SK-N-SH (cell line): Measurements from ENCODE around the gene SMARCD1. TPM values are rescaled to one million over a fixed set of nuclear protein-coding genes. Genes with fewer than 3 reads are reported as not detected.

Source experiments
- CTCF ChIA-PET: fragments of 300-600, 350-600 bp; formaldehyde crosslinking; extraction: SDS; loops from one replicate; lab custom pipeline; 2021; lab: Yijun Ruan, JAX
- POLR2A ChIA-PET: fragments of 350-600 bp; sonication (Branson Sonifier 250); formaldehyde crosslinking; extraction: SDS; loops from one replicate; lab custom pipeline; 2020; ENCODE audit warnings: antibody characterized with exemption, inconsistent platforms; lab: Yijun Ruan, JAX
- DNase-seq: peaks from one replicate; pipeline ENCODE4 v3.0.0; 2012
- H2AFZ ChIP-seq: fragments of 200-600 bp; sonication (generic); 2 replicates; pipeline ENCODE4 v1.8.1; 2016; ENCODE audit warnings: antibody characterized with exemption, mild to moderate bottlenecking, low read depth
- H3F3A ChIP-seq: fragments of 200-600 bp; sonication (generic); replicated peaks from 2 replicates; pipeline ENCODE3; 2016; ENCODE audit warnings: antibody characterized with exemption, mild to moderate bottlenecking; ENCODE audit not compliant: insufficient read depth
- H3K27ac ChIP-seq, 2 experiments: fragments of 200-500 bp in 1 of 2; fragments of 200-600 bp in 1 of 2; sonication (Bioruptor generic) in 1 of 2; sonication (generic), shearing (Covaris generic) in 1 of 2; 2 replicates each; pipeline versions ENCODE4 v1.5.1 to v1.6.1; 2014 to 2016; ENCODE audit warnings: low read depth in 2 of 2, inconsistent platforms in 1 of 2, low read length in 1 of 2, mild to moderate bottlenecking in 1 of 2, mixed read lengths in 1 of 2
- H3K27me3 ChIP-seq: fragments of 200-600 bp; sonication (generic), shearing (Covaris generic); 2 replicates; pipeline ENCODE4 v1.6.1; 2016; ENCODE audit warnings: mixed run types; ENCODE audit not compliant: insufficient read depth
- H3K36me3 ChIP-seq, 2 experiments: fragments of 200-500 bp in 1 of 2; fragments of 200-600 bp in 1 of 2; sonication (Bioruptor generic) in 1 of 2; sonication (generic) in 1 of 2; replicated peaks in 1 of 2; 2 replicates each; pipeline versions ENCODE3 to v1.5.1; 2014 to 2016; ENCODE audit warnings: low read length in 1 of 2, mild to moderate bottlenecking in 1 of 2; ENCODE audit not compliant: insufficient read depth in 2 of 2, control insufficient read depth in 1 of 2
- H3K4me1 ChIP-seq, 2 experiments: fragments of 200-500 bp in 1 of 2; fragments of 200-600 bp in 1 of 2; sonication (Bioruptor generic) in 1 of 2; sonication (generic), shearing (Covaris generic) in 1 of 2; 2 replicates each; pipeline versions ENCODE4 v1.5.1 to v1.6.1; 2014 to 2016; ENCODE audit warnings: low read depth in 1 of 2, low read length in 1 of 2, mixed run types in 1 of 2; ENCODE audit not compliant: insufficient read depth in 2 of 2, control insufficient read depth in 1 of 2
- H3K4me2 ChIP-seq: fragments of 200-600 bp; sonication (generic), shearing (Covaris generic); 2 replicates; pipeline ENCODE4 v1.6.1; 2017; ENCODE audit warnings: mixed run types
- H3K4me3 ChIP-seq, 2 experiments: fragments of 200-500 bp in 1 of 2; fragments of 200-600 bp in 1 of 2; sonication (Bioruptor generic) in 1 of 2; sonication (generic), shearing (Covaris generic) in 1 of 2; 2 replicates each; pipeline versions ENCODE4 v1.5.1 to v1.8.1; 2014 to 2016; ENCODE audit warnings: low read depth in 2 of 2, inconsistent platforms in 1 of 2, low read length in 1 of 2, mild to moderate bottlenecking in 1 of 2, mixed read lengths in 1 of 2, moderate library complexity in 1 of 2
- H3K79me2 ChIP-seq: fragments of 200-600 bp; sonication (generic); 2 replicates; pipeline ENCODE4 v1.8.1; 2017; ENCODE audit warnings: mild to moderate bottlenecking; ENCODE audit not compliant: insufficient read depth
- H3K9ac ChIP-seq: fragments of 200-600 bp; sonication (generic); 2 replicates; pipeline ENCODE4 v1.6.1; 2017; ENCODE audit warnings: mixed run types
- H3K9me2 ChIP-seq: fragments of 200-600 bp; sonication (generic); 2 replicates; pipeline ENCODE4 v1.6.1; 2017; ENCODE audit warnings: mixed run types
- H3K9me3 ChIP-seq: fragments of 200-600 bp; sonication (generic); 2 replicates; pipeline ENCODE4 v1.6.1; 2017; ENCODE audit warnings: mixed run types, mild to moderate bottlenecking, moderate library complexity
- H4K20me1 ChIP-seq: fragments of 200-600 bp; sonication (generic); 2 replicates; pipeline ENCODE4 v1.6.1; 2017; ENCODE audit warnings: mild to moderate bottlenecking, mixed run types; ENCODE audit not compliant: insufficient read depth
- CHD2 ChIP-seq: fragments of 150-350 bp; IDR thresholded peaks from 2 replicates; pipeline ENCODE4 v1.6.1; 2018; ENCODE audit warnings: low read length; ENCODE audit not compliant: partially characterized antibody
- ELF1 ChIP-seq: IDR thresholded peaks from 2 replicates; pipeline ENCODE4 v1.4.0; 2012
- EP300 ChIP-seq, 2 experiments: IDR thresholded peaks; 2 replicates each; pipeline versions ENCODE4 v1.4.0 to v1.6.1; 2012; ENCODE audit warnings: borderline replicate concordance in 1 of 2, low read depth in 1 of 2, low read length in 1 of 2
- EZH2phosphoT487 ChIP-seq: fragments of 200-600 bp; sonication (generic); IDR thresholded peaks from 2 replicates; pipeline ENCODE4 v1.6.1; 2017; ENCODE audit warnings: low read depth, mixed run types, mild to moderate bottlenecking, antibody characterized with exemption, moderate library complexity, borderline replicate concordance
- FOXJ3 ChIP-seq: sonication (generic); formaldehyde crosslinking; IDR thresholded peaks from 2 replicates; pipeline ENCODE4 v1.5.1; 2020; ENCODE audit warnings: mild to moderate bottlenecking, missing genetic modification reagents
- FOXM1 ChIP-seq: IDR thresholded peaks from 2 replicates; pipeline ENCODE4 v1.4.0; 2012; ENCODE audit warnings: low read depth, mild to moderate bottlenecking
- GABPA ChIP-seq: IDR thresholded peaks from 2 replicates; pipeline ENCODE4 v1.4.0; 2012; ENCODE audit warnings: low read depth, mild to moderate bottlenecking
- GATA2 ChIP-seq: sonication (generic); formaldehyde crosslinking; IDR thresholded peaks from 2 replicates; pipeline ENCODE4 v1.5.0; 2020; ENCODE audit warnings: mild to moderate bottlenecking, missing genetic modification reagents
- MEF2A ChIP-seq: IDR thresholded peaks from 2 replicates; pipeline ENCODE4 v1.4.0; 2012; ENCODE audit warnings: low read depth, borderline replicate concordance
- MXI1 ChIP-seq: IDR thresholded peaks from 2 replicates; pipeline ENCODE4 v1.6.1; 2012; ENCODE audit warnings: mild to moderate bottlenecking, low read depth, low read length, improper control_type of control experiment
- PBX3 ChIP-seq: IDR thresholded peaks from 2 replicates; pipeline ENCODE4; 2012
- POLR2AphosphoS5 ChIP-seq: IDR thresholded peaks from 2 replicates; pipeline ENCODE4 v1.6.1; 2012; ENCODE audit warnings: low read depth, low read length
- RCOR1 ChIP-seq: fragments of 150-350 bp; IDR thresholded peaks from 2 replicates; pipeline ENCODE4 v1.6.1; 2017; ENCODE audit warnings: antibody characterized with exemption, low read length
- REST ChIP-seq: IDR thresholded peaks from 2 replicates; pipeline ENCODE4 v1.6.1; 2012; ENCODE audit warnings: mild to moderate bottlenecking, low read depth, low read length, moderate library complexity
- RFX5 ChIP-seq: IDR thresholded peaks from 2 replicates; pipeline ENCODE4 v1.6.1; 2012; ENCODE audit warnings: mild to moderate bottlenecking, improper control_type of control experiment, low read length
- RXRA ChIP-seq: IDR thresholded peaks from 2 replicates; pipeline ENCODE4 v1.4.0; 2012; ENCODE audit warnings: low read depth, mild to moderate bottlenecking, borderline replicate concordance
- SIN3A ChIP-seq: IDR thresholded peaks from 2 replicates; pipeline ENCODE4 v1.6.1; 2012; ENCODE audit warnings: low read depth, mild to moderate bottlenecking, low read length, moderate library complexity, borderline replicate concordance
- TEAD4 ChIP-seq: IDR thresholded peaks from 2 replicates; pipeline ENCODE4 v1.4.0; 2012; ENCODE audit warnings: mild to moderate bottlenecking, borderline replicate concordance; ENCODE audit not compliant: insufficient read depth
- USF1 ChIP-seq: IDR thresholded peaks from 2 replicates; pipeline ENCODE4 v1.4.0; 2012; ENCODE audit warnings: low read depth, borderline replicate concordance
- USF2 ChIP-seq: fragments of 150-350 bp; IDR thresholded peaks from 2 replicates; pipeline ENCODE4 v1.6.1; 2017; ENCODE audit warnings: antibody characterized with exemption, low read length, low read depth, borderline replicate concordance
- WGBS: methylation state at CpG from one replicate; pipeline ENCODE4 v1.1.6; 2017; ENCODE audit warnings: low lambda C conversion rate; 5-methylcytosine and 5-hydroxymethylcytosine counted together
- polyA plus RNA-seq, 3 experiments: library from polyadenylated mRNA; depleted of rRNA; stranded (reverse); fragments of >200 nt; gene quantifications; 2 replicates each; pipeline ENCODE4 v1.2.3, GENCODE V29; 2012

SMARCD1 gene
- polyA plus RNA-seq, 1 of the 3 experiments (the other 2 are of a cell fraction): 58.5 TPM

- TF ChIP-seq EZH2phosphoT487 (no peak), SIN3A (no peak), TEAD4 (no peak), REST (no peak), PBX3 (no peak), RCOR1 (no peak), RFX5 (no peak), MEF2A (no peak), FOXM1 (no peak), FOXJ3 (CRISPR knock-in tag) (no peak), USF1 (no peak), RXRA (no peak), GATA2 (CRISPR knock-in tag) (no peak), CHD2 (no peak), POLR2AphosphoS5 (no peak), MXI1 (no peak), USF2 (no peak), ELF1 (no peak), EP300 (IDR thresholded peaks at IDR 0.05; ENCODE audit: borderline replicate concordance in 1 of 2, low read depth in 1 of 2, low read length in 1 of 2) (no peak), GABPA (no peak)
- TF ChIP-seq, all 33 proteins: peak for 0
- Histone ChIP-seq H2AFZ (no peak overlapping the region), H3K36me3 (no peaks in the 10 kb centered on the region), H4K20me1 (no peaks in the 10 kb centered on the region), H3F3A (peaks cover 7% of the 10 kb centered on the region), H3K79me2 (no peaks in the 10 kb centered on the region), H3K9me3 (no peaks in the 10 kb centered on the region), H3K27me3 (peaks cover 7% of the 10 kb centered on the region), H3K9ac (no peak overlapping the region), H3K4me2 (no peak overlapping the region), H3K4me1 (peaks cover 7 to 27% of the 10 kb centered on the region in 2 experiments; a peak in 2 of 4 replicates), H3K27ac (no peak overlapping the region), H3K4me3 (no peak overlapping the region), H3K9me2 (no peaks in the 10 kb centered on the region)
- ChIA-PET POLR2A (no interaction called here), CTCF (interaction anchor here (1.0 to 37.6 kb wide), 5 partner anchors 16 to 108 kb away, joined by 3 to 1401 read pairs (median 105); partner anchors contain the start of genes AQP5 and AQP6)
- DNase-seq: no peak
- 71% methylated on average over 1 of the region's 1 CpG for WGBS
Observed at GRCh38 chr12:50053583-50053982, 31.6 kb upstream of the SMARCD1 start.
